ENCODE results near the gene NT5DC1. TPM values are rescaled to one million over a fixed set of nuclear protein-coding genes. Genes with fewer than 3 reads are reported as not detected.

The NT5DC1 gene
- total RNA-seq, 2 donors from 2014 or later = 5.6 to 10.9 TPM

DNA sequence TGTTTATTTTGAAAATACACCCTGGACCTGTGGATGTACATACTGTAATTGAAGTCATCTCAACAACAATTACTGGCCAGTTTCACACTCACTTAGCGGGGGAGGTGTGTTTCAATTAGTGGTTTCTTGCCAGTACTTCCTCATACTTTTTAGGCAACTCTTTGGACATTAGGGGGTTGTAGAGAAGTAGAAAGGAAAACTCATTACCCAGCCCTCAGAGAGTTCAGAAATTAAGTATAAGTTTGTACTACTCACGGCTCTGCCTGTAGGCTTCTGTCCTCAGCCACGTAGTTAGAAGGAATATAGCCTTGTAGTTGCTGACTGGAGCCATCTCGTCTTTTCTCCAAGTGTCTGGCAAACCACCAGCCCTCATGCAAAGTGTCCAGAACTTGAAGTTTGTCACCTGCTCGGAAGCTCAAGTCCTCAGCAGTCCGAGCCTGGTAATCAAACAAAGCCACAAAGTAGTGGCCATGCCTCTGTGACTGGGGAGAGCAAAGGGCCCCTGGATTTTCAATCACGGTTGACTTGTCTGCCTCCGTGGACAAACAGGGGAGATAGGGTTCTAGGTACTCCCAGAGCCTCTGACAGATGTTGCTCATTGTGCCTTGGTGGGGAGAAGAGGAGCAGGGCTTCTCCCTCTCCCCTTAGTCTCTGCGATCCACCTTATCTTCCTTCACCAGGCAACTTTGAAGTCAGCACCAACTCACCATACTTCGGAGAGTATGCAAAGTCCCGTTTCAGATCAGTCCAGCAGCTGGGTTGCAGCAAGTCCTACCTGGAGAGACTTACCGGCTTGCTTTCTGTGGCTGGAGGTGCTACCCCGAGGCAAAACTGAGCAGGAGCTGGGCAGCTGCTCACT lies 40.7 kb upstream of the NT5DC1 start:
- peak overlapping the region; percentile 77 to 93 (median 88) for H3K27ac ChIP-seq
- DNase-seq = peak; percentile 52 to 69 (median 54)
- H3K9me3 ChIP-seq = peaks cover 0 to 2% (median 0%) of the 10 kb centered on the region in 3 donors
- ATAC-seq = peak; percentile 56
- intact Hi-C loops (cut with DNase I) = no loop called here
- TF ChIP-seq POLR2A (IDR thresholded peaks at IDR 0.05) (no peak), CTCF (IDR thresholded peaks at IDR 0.05) (no peak)
- H3K27me3 ChIP-seq = no peaks in the 10 kb centered on the region
- no peaks in the 10 kb centered on the region for H3K36me3 ChIP-seq (replicated peaks in 1 of 2; ENCODE audit: insufficient read depth in 1 of 2, low read depth in 2 of 2)
- WGBS, 2 donors = 10 to 17% methylated on average over 9 to 13 of the region's 13 CpGs
- peaks cover 42% of the 10 kb centered on the region for H3K4me1 ChIP-seq
- H3K4me3 ChIP-seq = peak overlapping the region; percentile 10 to 12

DNA sequence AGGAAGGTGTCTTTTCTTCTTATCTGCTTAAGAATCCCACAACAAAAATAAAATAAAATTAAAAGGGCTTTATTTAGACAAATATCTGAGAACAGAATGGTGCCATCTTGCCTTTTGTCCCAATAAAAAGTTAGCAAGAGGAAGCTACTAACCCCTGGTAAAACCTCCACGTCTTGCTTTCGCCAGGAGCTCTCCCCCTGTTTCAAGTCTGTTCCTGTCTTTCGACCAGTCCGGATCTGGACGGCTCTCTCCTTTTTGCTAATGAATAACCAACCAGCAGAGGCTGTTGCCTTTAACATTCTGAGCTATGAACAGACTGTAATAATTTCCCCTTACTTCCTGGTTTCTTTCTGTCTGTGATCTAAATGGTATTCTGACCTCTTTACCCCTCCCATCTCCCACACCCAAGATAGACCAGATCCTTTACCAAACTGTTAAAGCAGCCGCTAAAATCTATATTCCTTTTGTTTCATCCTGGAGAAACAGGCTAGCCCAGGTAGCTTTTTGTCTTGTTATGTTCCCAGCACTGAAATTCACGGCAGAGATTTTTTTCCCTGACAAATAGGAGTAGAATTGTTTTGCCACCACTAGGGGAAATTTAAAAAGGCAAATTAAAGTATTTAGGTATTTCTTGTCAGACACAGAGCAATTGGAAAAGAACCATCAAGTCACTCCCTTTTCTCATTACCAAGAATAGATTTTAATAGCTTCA lies 39.9 kb upstream of the NT5DC1 start, which contains the start of gene FRK:
TSS of gene FRK (minus strand) at position 320 of the 712 bp plus-strand sequence. CDS start 580 bp downstream, outside the sequence.
- ATAC-seq = peak; percentile 95
- WGBS, 2 donors = 10 to 17% methylated on average over 7 of the region's 7 CpGs
- H3K27me3 ChIP-seq = no peaks in the 10 kb centered on the region
- H3K4me1 ChIP-seq = peaks cover 35% of the 10 kb centered on the region
- no peaks in the 10 kb centered on the region for H3K36me3 ChIP-seq (replicated peaks in 1 of 2; ENCODE audit: insufficient read depth in 1 of 2, low read depth in 2 of 2)
- intact Hi-C loops (cut with DNase I) = no loop called here
- peak; percentile 76 to 89 (median 82) for DNase-seq
- H3K9me3 ChIP-seq = peaks cover 0 to under 1% (median 0%) of the 10 kb centered on the region in 3 donors
- peak within 1 kb of the TSS; percentile 77 to 93 (median 88) for H3K27ac ChIP-seq
- H3K4me3 ChIP-seq = peak within 1 kb of the TSS; percentile 10 to 12
- TF ChIP-seq POLR2A (IDR thresholded peaks at IDR 0.05) = peak; percentile 48 to 93 (median 92)
- TF ChIP-seq CTCF (IDR thresholded peaks at IDR 0.05) = peak; percentile 28 to 76 (median 57)

DNA sequence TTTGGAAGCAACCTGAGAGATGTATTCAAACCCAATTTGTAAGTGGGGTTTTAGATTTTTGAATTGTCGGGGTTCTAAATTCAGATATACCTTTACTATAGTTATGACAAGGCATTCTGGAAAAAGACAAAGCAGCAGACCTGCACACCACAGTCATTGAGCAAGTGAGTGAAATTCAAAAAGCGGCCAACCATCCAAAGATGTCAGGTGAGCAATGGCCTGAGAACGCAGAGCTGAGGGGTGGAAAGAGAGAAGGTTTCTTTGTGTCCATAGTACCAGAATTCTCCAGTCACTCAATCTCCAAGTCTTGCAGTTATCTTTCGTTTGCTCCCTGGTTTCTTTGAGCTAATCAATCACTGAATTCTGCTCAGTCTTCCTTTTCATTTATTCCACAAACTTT lies 38.2 kb upstream of the NT5DC1 start:
- ATAC-seq = no peak
- intact Hi-C loops (cut with DNase I) = no loop called here
- DNase-seq = no peak
- H3K9me3 ChIP-seq = no peaks in the 10 kb centered on the region
- TF ChIP-seq POLR2A (IDR thresholded peaks at IDR 0.05) (no peak), CTCF (IDR thresholded peaks at IDR 0.05) (no peak)
- no peaks in the 10 kb centered on the region for H3K36me3 ChIP-seq (replicated peaks in 1 of 2; ENCODE audit: insufficient read depth in 1 of 2, low read depth in 2 of 2)
- no peaks in the 10 kb centered on the region for H3K27me3 ChIP-seq
- peaks cover 20% of the 10 kb centered on the region for H3K4me1 ChIP-seq
- 83 to 84% methylated on average over 4 of the region's 4 CpGs for WGBS, 2 donors
- H3K27ac ChIP-seq = no peak overlapping the region
- no peak overlapping the region for H3K4me3 ChIP-seq

DNA sequence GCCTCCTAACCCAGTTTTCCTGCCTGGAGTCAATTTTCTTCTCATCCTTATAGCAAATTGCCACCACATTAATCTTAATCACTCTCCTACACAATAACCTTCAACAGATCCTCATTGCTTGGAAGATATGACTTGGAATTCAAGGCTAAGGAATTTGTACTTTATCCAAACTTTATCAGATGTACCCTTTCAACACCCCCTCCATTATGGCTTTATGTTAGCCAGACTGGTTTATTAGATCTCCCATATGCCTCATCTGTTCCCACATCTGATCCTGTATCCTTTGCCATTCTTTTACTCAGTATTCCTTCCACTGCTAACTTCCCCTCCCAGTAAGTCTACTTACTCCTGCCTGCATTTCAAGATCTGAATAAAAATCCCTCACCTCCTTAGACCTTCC lies 36.0 kb upstream of the NT5DC1 start:
- H3K27me3 ChIP-seq = no peaks in the 10 kb centered on the region
- no peak overlapping the region for H3K4me3 ChIP-seq
- peaks cover 12% of the 10 kb centered on the region for H3K4me1 ChIP-seq
- DNase-seq = no peak
- H3K27ac ChIP-seq = no peak overlapping the region
- no peaks in the 10 kb centered on the region for H3K9me3 ChIP-seq
- TF ChIP-seq POLR2A (IDR thresholded peaks at IDR 0.05) (no peak), CTCF (IDR thresholded peaks at IDR 0.05) (no peak)
- H3K36me3 ChIP-seq (replicated peaks in 1 of 2; ENCODE audit: insufficient read depth in 1 of 2, low read depth in 2 of 2) = no peaks in the 10 kb centered on the region
- ATAC-seq = no peak
- intact Hi-C loops (cut with DNase I) = no loop called here

All from body of pancreas (tissue), 4 donors.